ENCODE measurements around the gene SFSWAP.

SFSWAP gene

DNA sequence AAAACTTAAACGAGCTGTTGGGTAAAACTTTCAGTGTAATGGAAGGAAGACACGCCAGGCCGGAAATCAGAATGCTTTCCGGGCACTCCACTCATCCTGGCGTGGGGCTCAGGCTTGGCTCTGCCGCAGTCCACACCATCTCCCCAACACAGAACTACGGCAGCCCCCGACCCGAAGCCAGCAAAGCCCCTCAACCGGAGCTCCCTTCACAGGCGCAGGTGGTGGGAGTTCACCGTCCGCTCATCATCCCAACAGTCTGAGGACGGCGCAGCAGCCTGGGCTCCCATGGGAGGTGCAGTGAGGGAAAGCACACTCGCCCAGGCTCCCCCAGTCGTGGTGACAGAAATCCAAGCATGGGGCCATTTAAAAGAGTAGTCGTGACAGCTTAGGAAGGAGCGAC lies 106.4 kb downstream of the SFSWAP start:
- TF ChIP-seq, protein P1, sequence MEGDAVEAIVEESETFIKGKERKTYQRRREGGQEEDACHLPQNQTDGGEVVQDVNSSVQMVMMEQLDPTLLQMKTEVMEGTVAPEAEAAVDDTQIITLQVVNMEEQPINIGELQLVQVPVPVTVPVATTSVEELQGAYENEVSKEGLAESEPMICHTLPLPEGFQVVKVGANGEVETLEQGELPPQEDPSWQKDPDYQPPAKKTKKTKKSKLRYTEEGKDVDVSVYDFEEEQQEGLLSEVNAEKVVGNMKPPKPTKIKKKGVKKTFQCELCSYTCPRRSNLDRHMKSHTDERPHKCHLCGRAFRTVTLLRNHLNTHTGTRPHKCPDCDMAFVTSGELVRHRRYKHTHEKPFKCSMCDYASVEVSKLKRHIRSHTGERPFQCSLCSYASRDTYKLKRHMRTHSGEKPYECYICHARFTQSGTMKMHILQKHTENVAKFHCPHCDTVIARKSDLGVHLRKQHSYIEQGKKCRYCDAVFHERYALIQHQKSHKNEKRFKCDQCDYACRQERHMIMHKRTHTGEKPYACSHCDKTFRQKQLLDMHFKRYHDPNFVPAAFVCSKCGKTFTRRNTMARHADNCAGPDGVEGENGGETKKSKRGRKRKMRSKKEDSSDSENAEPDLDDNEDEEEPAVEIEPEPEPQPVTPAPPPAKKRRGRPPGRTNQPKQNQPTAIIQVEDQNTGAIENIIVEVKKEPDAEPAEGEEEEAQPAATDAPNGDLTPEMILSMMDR (IDR thresholded peaks at IDR 0.05; ENCODE audit: insufficient read depth, low read length, poor library complexity, severe bottlenecking), result no peak
- DNase-seq (ENCODE audit: extremely low read depth, insufficient read length), result no peak
- H3K27me3 ChIP-seq (replicated peaks; ENCODE audit: control insufficient read depth, insufficient read depth, low read length), result no peaks in the 10 kb centered on the region
- H3K36me3 ChIP-seq (ENCODE audit: control insufficient read depth, insufficient read depth, low read length), result no peaks in the 10 kb centered on the region
- H3K4me3 ChIP-seq (replicated peaks; ENCODE audit: low read depth, low read length), result no peak overlapping the region

DNA sequence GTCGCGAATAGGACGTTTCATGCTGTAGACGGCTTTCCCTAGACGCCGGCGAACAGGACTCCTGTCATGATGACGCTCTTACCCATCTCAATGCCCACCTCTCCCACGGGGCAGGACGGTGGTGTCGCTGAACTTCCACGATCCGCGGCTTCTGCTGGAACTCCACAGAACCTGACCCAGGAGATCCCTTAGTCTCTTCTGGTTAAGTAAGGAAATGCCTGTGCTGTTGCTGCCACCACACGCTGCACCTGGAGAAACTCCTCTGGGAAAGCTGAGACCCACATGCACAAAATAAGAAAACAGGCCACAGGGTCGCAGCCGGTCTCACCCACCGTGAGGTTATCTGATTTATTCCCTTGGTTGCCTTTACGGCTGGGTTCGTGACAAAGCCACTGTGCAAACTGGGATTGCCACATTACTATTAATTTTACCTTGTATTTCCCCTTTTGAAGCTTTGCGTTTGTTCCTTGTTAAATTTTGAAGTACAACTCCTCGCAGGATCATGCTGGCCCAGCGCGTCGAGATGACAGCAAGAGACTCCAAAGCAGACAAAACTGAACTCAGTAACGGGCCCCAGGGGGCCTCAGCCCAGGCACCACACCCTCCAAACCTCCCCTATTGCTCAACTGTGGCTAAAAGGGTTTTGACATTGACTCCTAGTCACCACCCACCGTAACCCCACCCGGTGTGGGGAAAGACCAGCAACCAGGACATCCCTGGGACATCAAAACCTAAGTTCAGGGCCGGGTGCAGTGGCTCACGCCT lies 108.1 kb downstream of the SFSWAP start:
- DNase-seq (ENCODE audit: extremely low read depth, insufficient read length), result no peak
- H3K4me3 ChIP-seq (replicated peaks; ENCODE audit: low read depth, low read length), result no peak overlapping the region

DNA sequence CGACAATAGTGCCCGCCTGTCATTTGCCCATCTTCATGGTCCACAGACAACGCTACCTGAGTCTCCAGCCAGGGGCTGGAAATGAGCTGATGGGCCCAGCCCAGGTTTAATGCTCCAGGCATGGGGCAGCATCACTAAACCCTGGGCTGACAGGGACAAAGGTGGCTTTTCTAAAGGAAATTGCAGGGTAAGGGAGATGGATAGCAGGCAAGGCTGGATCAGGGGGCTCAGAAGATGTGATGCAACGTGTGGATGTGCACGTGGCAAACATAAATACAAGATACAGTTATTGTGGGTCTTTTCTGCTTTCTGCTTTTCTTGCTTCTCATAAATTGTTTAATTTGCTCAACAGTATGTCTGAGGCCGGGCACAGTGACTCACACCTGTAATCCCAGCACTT lies 113.6 kb downstream of the SFSWAP start:
- no peak for DNase-seq (ENCODE audit: extremely low read depth, insufficient read length)
- Histone ChIP-seq H3K27me3 (replicated peaks; ENCODE audit: control insufficient read depth, insufficient read depth, low read length) (peaks cover 4% of the 10 kb centered on the region; the same call in 1 of the 2 replicates), H3K4me3 (replicated peaks; ENCODE audit: low read depth, low read length) (no peak overlapping the region), H3K36me3 (ENCODE audit: control insufficient read depth, insufficient read depth, low read length) (no peaks in the 10 kb centered on the region)
- TF ChIP-seq, protein P1 (IDR thresholded peaks at IDR 0.05; ENCODE audit: insufficient read depth, low read length, poor library complexity, severe bottlenecking), result no peak

More for the DNA sequence above, 108.1 kb downstream of the SFSWAP start:
- H3K27me3 ChIP-seq (replicated peaks; ENCODE audit: control insufficient read depth, insufficient read depth, low read length), result no peaks in the 10 kb centered on the region
- no peaks in the 10 kb centered on the region for H3K36me3 ChIP-seq (ENCODE audit: control insufficient read depth, insufficient read depth, low read length)
- TF ChIP-seq, protein P1 (IDR thresholded peaks at IDR 0.05; ENCODE audit: insufficient read depth, low read length, poor library complexity, severe bottlenecking), result no peak

DNA sequence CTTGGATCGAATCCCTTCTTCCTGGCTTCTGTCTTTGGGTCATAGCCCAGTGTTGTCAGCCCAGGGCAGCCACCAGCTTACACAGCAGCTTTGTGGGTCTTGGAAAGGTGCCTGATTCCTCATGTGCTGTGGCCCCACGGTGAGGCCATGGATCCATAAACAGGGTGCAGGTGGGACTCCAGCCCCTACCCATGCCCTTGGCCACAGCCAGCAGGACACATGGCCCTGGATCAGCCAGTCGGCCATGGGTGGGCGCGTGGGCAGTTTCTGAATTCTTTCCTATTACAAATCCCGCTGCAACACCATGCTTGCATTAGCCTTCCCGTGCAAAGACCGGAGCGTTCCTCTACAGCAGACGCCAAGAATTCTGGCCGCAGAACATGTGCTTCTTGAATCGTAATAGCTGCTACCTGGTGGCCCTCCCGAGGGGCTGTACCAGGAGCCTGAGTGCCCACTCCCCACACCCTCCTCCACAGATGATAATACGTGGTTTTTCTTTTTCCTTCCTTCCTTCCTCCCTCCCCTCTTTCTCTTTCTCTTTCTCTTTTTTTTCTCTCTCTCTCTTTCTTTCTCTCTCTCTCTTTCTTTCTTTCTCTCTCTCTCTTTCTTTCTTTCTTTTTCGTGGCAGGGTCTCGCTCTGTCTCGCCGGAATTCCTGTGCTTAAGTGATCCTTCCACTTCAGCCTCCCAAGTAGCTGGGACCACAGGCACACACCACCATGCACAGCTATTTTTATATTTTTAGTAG lies 114.4 kb downstream of the SFSWAP start:
- no peak overlapping the region for H3K4me3 ChIP-seq (replicated peaks; ENCODE audit: low read depth, low read length)
- H3K27me3 ChIP-seq (replicated peaks; ENCODE audit: control insufficient read depth, insufficient read depth, low read length), result peaks cover 4% of the 10 kb centered on the region; the same call in 1 of the 2 replicates
- TF ChIP-seq, protein P1 (IDR thresholded peaks at IDR 0.05; ENCODE audit: insufficient read depth, low read length, poor library complexity, severe bottlenecking), result no peak
- no peak for DNase-seq (ENCODE audit: extremely low read depth, insufficient read length)
- no peaks in the 10 kb centered on the region for H3K36me3 ChIP-seq (ENCODE audit: control insufficient read depth, insufficient read depth, low read length)

DNA sequence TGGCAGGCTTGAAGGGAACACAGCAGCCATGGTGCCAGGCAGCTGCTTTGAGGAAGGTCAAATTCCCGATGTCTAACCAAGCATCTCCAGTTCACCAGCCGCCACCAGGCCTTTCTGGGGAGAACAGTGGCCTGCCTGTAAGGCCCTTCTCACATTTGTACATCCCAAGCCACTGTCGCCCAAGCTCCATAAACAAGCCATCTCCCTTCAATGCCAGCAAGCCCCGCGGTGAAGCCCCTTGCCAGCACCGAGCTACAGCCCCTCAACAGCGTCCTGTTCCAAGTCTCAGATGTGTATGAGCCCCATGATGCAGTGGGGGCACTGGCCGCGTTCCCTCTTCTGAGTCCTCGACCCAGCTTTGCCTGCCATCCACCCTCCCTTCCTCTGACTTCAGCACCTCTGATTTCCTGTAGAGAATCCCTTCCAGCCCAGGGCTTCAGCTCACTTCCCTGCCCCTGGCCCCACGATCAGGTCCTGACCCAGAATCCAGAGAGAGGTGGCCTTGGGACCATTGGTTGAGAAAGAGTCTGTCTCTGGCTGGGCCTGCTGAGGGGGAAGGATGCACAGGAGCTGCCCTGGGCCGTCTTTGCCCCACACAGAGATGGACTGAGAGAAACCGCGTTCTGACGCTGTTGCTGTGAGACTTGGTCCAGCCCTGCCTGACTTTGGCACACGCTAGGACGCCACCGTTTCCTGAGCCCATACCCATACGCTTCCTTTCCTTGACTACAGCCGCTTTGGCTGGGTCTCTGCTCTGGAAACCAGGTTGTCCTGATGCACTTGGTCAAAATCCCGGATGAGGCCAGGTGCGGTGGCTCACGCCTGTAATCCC lies 115.4 kb downstream of the SFSWAP start:
- Histone ChIP-seq H3K4me3 (replicated peaks; ENCODE audit: low read depth, low read length) (no peak overlapping the region), H3K36me3 (ENCODE audit: control insufficient read depth, insufficient read depth, low read length) (no peaks in the 10 kb centered on the region), H3K27me3 (replicated peaks; ENCODE audit: control insufficient read depth, insufficient read depth, low read length) (peaks cover 4% of the 10 kb centered on the region; the same call in 1 of the 2 replicates)
- TF ChIP-seq, protein P1 (IDR thresholded peaks at IDR 0.05; ENCODE audit: insufficient read depth, low read length, poor library complexity, severe bottlenecking), result no peak
- DNase-seq (ENCODE audit: extremely low read depth, insufficient read length), result no peak

Measured in GM06990 (cell line).